OCI-LY7 (cell line): ENCODE results near the gene ATP11A.

Experiments
- CTCF ChIP-seq: fragments of 200-600 bp; sonication (generic); conservative IDR thresholded peaks from 2 replicates; pipeline ENCODE4 v1.5.1; 2014; ENCODE audit warnings: mild to moderate bottlenecking, antibody characterized with exemption, low read length, moderate library complexity, mixed read lengths
- EZH2phosphoT487 ChIP-seq: fragments of 200-600 bp; sonication (generic); IDR thresholded peaks from 2 replicates; pipeline ENCODE4 v1.6.1; 2018; ENCODE audit warnings: low read depth, borderline replicate concordance, mild to moderate bottlenecking, mixed run types, antibody characterized with exemption, low read length, moderate library complexity, mixed read lengths

DNA sequence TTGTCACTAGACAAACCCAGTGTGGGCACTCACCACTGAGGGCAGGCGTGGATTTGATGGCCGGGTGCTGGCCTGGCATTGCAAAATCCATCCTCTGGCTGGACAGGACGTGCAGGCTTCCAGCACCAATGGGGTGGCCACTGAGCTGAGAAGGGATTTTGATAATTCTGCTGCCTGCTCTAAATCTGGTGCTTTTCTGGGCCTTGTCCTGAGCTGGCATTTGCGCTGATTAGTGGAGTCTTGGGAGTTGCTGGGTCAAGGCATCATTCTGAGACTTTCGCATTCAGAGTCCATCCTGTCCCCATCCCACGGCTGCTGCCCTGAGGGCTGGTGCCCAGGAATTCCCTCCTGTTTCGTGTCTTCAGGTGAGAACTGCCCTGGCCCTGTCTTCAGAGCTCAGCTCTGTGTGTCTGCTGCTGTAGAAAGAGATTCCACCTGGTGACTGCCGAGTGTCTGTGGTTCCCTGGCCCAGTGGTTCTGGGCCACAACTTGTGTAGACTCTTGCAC is 213.3 kb downstream of the ATP11A start:
- TF ChIP-seq CTCF (no peak), EZH2phosphoT487 (no peak)
